HG02840 (cell line): ENCODE data around the gene PLPPR3.
"Not testable (repeated sequence)": the region's sequence is repeated elsewhere in the genome, so short reads cannot be mapped to it uniquely, and the experiment has no call there.

ENCODE experiments used
- ATAC-seq: cut with Tn5 transposase; IDR thresholded peaks from one replicate; pipeline ENCODE4 v1.9.1; 2021; ENCODE audit warnings: mild to moderate bottlenecking, moderate library complexity, moderate number of reproducible peaks; ENCODE audit not compliant: unreplicated experiment, low FRiP score

PLPPR3 gene

DNA sequence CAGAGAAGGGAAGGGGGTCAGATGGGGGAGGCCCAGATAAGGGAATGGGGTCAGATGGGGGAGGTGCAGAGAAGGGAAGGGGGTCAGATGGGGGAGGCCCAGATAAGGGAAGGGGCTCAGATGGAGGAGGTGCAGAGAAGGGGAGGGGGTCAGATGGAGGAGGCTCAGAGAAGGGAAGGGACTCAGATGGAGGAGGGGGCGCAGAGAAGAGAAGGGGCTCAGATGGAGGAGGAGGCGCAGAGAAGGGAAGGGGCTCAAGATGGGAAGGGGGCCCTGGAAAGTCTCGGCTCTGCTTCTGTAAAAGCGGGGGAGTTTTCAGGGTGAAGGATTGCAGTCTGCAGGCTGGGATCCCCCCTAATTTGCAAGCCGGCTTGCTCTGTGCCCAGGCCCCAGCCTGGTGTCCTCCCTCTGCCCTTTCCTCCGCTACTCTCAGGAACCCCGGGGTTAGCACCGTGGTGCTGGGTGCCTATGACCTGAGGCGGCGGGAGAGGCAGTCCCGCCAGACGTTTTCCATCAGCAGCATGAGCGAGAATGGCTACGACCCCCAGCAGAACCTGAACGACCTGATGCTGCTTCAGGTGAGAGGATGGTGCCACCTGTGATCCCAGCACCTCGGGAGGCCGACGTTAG, 7.5 kb upstream of the PLPPR3 start:
- no peak for ATAC-seq

DNA sequence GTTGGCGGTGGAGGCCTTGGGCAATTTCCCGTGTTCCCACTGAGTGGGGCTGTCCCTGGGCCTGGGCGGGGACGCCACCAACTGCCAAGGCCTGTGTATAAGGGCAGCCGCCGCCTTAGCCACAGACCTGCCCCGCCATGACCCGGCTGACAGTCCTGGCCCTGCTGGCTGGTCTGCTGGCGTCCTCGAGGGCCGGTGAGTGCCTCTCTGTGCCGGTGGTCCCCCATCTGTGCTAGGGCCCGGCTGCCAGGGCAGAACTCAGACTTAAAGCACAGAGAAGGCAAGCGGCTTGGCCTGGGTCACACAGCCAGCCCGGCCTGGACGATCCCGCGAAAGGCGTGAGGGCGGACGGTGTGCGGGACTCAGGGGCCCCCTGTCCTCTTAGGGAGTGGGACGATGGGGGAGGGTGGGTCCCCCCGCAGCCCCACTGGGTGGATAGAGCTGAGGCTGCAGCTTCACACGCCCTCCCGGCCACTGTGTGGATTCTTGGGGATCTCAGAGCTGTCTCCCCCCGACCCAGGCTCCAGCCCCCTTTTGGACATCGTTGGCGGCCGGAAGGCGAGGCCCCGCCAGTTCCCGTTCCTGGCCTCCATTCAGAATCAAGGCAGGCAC, 6.1 kb upstream of the PLPPR3 start, which contains the start of gene AZU1:
TSS of gene AZU1 (plus strand) at position 128 of the 612 bp plus-strand sequence. CDS start at position 138, 10 bp downstream.
- no peak for ATAC-seq

DNA sequence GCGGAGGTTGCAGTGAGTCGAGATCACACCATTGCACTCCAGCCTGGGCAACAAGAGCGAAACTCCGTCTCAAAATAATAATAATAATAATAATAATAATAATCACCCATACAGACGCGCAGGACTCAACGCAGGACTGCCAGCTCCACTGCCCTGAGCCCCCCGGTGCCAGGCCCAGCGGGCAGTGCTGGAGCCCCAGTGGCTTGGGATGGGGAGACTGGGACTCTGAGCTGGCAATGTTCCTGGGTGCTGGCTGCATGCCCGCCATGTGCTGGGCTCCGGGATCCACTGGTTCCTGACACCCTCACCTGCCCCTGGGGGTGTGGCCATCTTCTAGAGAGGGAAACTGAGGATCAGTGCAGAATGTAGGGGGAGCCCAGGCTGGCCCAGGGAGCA, 5.6 kb upstream of the PLPPR3 start:
- ATAC-seq: no peak

DNA sequence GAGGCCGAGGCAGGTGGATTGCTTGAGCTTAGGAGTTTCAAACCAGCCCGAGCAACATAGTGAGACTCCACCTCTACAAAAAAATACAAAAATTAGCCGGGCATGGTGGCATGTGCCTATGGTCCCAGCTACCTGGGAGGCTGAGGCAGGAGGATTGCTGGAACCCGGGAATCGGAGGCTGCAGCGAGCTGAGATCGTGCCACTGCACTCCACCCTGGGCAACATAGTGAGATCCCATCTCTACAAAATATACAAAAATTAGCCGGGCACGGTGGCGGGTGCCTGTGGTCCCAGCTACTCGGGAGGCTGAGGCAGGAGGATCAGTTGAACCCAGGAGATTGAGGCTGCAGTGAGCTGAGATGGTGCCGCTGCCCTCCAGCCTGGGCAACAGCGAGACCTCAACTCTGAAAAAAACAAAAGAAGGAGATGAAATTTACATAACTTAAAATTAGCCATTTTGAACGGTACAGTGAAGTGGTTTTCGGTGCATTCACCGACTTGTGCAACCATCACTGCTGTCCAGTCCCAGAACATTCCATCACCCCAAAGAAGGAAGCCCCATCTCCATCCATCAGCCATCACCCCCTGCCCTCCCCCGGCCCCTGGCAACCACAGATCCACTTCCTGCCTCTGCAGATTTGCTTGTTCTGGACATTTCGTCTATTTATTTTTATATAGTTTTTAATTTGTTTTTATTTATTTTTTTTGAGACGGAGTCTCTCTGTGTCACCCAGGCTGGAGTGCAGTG, 4.3 kb upstream of the PLPPR3 start:
- ATAC-seq: no peak

DNA sequence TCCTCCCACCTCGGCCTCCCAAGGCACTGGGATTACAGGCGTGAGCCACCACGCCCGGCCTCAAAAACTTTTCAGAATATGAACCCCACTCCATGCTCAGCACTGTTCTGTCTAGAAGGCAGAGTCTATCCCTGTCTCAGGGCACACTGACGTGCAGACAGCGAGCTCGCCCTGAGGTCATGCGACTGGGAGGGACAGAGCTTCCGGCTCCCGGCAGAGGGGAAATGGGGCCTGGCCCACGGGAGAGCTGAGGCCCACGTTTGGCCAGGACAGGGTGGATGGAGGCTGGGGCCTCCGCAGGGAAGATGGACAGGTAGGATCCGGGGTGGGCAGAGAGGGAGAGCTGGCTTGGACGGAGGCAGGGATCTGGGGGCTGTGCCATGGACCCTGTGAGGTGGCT, 3.1 kb upstream of the PLPPR3 start:
- ATAC-seq: no peak

DNA sequence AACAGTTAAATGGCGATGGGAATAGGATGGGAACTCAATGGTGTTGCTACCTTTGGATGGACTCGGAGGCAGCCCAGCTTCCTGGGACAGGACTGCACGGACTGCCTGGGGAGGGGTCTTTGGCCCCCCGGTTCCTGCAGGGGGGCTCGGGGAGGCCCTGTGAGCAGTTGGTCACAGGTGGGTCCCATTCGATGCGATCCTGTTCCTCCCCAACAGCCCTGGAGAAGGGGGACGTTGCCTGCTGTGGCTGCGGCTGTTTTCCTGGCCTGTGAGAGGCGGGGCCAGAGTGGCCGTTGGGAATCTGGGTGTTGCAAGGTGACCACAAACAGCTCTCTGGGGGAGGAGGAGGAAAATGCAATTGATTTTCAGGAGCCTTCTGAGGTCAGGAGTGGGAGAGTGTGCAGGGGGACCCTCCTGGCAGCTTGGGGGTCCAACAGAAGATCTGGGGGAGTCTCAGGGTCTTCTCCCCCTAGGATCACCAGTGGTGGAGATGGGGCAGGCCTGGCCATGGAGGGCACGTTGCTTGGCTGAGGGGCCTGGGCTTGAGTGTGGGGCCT, 1.9 kb upstream of the PLPPR3 start:
- no peak for ATAC-seq

DNA sequence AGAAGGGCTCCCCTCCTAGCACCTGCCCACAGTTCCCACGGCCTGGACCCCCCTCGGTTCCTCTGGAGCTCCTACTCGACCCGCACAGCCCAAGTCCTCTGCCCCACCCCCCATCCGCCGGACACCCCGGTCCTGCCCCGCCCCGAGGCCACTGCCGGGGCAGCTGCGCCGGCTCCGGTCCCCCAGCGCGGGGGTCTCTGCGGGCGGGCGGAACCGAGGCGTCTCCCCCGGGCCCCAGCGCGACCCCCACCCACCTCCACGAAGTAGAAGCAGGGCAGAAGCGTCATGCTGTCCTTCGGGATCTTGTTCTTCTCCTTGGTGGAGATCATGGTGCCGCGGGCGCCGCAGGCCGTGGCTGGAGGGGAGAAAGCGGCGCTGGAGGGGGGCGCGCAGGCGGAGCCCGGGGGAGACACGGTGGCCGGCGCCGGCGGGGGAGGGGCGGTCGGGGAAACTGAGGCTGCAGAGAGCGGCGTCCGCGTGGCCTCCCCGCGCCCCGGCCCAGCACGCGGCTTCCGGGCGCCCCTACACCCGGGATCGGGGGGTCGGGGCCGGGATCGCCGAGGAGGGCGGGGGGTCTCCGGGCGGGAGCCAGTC, 427 bp downstream of the PLPPR3 start:
- no peak for ATAC-seq

DNA sequence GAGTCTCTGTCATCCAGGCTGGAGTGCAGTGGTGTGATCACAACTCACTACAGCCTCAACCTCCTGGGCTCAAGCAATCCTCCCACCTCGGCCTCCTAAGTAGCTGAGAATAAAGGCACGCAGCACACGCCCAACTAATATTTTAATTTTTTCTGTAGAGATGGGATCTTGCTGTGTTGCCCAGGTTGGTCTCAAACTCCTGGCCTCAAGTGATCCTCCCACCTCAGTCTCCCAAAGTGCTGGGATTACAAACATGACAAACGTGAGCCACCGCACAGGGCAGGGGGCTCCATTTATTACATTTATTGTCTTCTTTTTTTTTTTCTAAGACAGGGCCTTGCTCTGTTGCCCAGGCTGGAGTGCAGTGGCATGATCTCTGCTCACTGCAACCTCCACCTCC, 1.5 kb downstream of the PLPPR3 start:
- not testable (repeated sequence) for ATAC-seq

DNA sequence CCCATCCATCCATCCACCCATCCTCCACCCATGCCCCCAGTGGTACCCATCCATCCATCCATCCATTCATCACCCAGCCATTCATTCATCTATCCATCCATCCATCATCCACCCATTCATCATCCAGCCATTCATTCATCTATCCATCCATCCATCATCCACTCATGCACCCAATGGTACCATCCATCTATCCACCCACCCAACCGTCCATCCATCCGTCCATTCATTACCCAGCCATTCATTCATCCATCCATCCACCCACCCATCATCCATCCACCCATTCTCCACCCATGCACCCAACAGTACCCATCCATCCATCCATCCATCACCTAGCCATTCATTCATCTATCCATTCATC, 5.3 kb downstream of the PLPPR3 start:
- no peak for ATAC-seq

DNA sequence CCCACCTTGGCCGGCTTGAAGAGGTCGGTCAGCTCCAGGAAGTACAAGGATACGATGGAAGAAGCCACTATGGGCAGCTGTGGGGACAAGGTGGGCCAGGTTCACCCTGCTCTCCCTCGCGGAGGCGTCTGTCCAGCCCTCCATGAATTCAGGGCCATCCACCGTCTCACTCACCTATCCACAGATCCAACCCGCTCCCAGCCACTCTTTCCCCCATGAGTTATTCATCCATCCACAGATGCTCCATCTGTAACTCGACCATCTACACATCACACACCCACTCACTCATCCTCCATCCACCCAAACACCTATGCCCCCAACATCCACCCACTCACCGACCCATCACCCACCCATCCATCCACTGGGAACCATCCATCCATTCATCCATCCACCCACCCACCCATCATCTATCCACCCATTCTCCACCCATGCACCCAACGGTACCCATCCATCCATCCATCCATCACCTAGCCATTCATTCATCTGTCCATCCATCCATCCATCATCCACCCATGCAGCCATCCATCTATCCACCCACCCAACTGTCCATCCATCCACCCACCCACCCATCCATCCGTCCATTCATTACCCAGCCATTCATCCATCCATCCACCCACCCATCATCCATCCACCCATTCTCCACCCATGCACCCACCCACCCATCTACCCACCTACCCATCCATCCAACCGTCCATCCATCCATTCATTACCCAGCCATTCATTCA, 5.8 kb downstream of the PLPPR3 start:
- no peak for ATAC-seq

DNA sequence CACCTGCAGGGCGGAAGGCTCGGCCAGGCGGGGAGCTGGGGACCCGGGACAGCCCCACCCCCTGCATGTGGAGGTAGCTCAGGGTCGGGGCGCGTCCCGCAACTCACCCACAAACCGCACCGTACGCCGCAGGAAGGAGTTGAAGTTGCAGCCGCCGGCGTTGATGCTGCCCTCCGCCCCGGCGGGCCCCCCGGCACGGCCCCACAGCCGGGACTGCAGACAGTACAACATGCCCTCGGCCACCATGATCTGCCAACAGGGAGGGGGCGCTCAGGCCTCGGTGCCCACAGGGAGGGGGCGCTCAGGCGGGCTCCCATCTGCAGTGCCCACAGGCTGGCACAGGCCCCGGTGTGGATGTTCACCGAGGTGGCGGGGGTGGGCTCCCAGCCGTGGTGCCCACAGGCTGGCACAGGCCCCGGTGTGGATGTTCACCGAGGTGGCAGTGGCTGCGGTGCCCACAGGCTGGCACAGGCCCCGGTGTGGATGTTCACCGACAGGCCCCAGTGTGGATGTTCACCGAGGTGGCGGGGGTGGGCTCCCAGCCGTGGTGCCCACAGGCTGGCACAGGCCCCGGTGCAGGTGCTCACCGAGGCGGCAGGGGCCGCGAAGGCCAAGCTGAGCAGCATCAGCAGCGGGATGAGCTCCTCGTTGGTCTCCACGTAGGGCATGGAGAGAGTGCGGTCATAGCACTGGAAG, 6.5 kb downstream of the PLPPR3 start:
- no peak for ATAC-seq

DNA sequence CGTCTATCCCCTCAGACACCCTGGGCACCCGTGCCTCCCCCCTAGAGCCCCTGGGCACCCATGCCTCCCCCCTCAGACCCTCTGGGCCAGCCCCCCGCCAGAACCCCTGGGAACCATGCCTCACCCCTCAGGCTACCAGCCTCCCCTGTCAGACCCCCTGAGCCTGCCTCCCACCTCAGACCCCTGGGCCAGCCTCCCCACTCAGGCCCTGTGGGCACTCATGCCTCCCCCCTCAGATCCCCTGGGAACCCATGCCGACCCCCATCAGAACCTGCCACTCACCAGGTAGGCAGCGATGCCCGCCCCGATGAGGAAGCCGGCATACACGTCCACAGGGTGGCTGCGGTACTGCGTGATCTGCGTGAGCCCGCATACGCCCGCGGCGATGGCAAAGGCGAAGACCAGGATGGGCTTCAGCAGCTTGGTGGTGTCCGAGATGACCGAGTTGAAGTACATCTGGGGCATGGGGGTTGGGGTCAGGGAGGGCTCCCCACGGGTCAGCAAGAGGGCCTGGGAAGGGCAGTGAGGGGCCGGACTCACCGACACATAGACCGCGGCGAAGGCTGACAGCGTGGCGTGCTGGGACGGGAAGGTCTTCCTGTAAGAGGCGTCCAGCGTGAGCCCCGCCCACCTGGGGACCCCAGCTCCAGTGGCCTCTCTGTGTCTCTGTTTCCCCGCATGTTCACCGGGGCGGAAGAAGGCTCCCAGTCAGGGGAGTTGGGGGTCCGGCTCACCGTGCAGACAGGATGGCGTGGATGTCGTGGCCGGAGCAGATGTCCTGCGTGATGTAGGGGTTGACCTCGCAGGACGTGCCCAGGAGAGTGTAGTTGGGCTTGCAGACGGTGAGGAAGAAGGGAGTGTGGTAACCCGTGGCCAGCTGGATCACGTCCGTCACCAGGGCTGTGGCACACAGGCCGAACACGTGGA, 7.3 kb downstream of the PLPPR3 start:
- ATAC-seq: no peak

DNA sequence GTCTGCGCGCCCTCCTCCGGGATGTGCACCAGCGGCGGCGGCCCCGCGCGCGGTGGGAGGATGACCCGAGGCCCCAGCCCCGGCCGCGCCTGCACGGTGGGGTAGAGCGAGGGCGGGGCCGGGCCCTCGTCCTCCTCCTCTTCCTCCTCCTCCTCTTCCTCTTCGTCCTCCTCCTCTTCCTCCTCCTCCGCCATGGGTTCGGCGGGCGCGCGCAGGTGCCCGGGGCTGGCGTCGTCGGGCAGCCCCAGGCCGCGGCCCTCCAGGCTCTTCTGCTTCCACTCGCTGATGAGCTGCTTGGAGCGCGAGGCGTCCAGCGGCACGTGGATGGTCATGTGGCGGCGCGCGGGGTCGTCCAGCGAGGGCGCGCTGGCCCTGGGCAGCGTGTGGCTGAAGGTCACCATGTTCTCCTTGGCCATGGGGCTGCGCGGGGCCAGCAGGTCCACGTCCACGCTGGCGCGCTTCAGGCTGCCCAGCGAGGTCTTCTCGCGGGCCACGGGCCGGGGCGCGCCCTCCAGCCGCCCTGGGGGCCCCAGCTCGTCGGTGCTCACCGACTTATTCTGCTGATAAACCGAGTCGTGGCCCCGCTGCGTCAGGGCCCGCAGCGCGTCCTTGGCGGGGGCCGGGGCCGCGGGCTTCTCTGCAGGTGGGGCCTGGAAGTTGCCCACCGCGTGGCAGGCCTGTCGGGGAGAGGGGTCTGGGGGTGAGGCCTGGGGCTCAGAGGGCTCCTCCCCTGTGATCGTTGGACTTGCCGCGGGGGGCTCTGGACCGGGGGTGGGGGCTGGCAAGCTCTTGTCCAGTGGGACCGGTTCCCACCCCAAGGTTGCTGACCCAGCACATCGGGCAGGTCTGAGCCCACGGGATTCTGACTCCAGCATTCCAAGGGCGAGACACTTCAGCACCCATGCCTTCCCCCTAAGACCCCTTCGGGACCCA, 8.3 kb downstream of the PLPPR3 start:
- ATAC-seq: no peak

DNA sequence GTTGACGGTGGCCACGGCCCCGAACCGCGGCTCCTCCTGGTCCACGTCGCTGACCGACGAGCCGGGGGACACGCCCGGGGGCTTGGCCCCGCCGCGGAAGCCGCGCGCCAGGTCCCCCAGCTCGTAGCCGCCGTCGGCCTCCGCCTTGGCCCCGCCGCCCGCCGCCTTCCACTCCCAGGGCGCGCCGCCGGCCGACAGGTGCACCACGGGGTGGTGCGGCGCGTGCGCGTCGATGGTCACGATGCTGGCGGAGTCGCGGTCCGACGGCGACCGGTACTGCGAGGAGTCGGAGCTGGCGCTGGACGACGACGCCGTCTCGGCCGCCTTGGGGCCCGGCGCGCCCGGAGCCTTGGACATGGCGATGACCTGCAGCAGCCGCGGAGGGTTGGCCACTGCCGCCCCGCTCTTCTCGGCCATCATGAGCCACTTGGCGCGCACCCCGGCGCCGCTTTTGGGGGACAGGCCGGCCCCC, 9.0 kb downstream of the PLPPR3 start:
- ATAC-seq: no peak

DNA sequence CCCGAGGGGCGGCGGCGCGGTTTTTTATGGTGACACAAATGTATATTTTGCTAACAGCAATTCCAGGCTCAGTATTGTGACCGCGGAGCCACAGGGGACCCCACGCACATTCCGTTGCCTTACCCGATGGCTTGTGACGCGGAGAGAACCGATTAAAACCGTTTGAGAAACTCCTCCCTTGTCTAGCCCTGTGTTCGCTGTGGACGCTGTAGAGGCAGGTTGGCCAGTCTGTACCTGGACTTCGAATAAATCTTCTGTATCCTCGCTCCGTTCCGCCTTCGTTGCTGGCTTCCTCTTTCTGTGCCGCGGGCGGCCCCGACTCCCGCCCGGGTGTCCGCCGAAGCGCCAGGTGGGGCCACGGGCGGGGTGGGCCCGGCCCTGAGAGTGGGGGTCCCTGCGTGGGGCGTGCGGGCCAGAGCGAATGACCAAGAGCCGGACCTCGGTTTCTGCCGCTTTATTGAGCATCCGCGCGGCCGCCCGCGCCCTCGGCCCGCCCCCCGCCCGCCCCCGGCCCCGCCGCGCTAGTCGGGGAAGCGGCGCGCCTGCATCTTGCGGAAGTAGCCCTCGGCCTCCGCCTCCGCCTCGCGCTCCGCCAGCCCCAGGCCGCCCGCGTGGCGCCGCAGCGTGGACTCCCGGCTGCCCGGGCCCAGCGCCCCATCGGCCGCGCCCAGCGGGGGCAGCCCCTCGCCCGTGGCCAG, 9.6 kb downstream of the PLPPR3 start:
- ATAC-seq: no peak

DNA sequence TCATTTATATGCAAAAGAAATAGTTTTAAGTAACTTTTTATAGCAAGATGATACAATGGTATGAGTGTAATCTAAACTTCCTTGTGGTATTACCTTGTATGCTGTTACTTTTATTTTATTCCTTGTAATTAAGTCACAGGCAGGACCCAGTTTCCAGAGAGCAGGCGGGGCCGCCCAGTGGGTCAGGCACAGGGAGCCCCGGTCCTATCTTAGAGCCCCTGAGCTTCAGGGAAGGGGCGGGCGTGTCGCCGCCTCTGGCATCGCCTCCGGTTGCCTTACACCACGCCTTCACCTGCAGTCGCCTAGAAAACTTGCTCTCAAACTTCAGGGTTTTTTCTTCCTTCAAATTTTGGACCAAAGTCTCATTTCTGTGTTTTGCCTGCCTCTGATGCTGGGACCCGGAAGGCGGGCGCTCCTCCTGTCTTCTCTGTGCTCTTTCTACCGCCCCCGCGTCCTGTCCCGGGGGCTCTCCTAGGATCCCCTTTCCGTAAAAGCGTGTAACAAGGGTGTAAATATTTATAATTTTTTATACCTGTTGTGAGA, 10.2 kb downstream of the PLPPR3 start:
- ATAC-seq: no peak
